Neural cell (in vitro differentiated cells): ENCODE data around the gene RGS3.

Experiments used
- CTCF ChIP-seq: fragments of 450-650 bp; IDR thresholded peaks from 2 replicates; pipeline ENCODE4 v1.5.1; 2014; ENCODE audit warnings: antibody characterized with exemption, mild to moderate bottlenecking, moderate library complexity; ENCODE audit not compliant: poor library complexity, severe bottlenecking
- TF ChIP-seq, protein P1 (sequence below): IDR thresholded peaks from 2 replicates; pipeline ENCODE4 v1.6.1; 2012; ENCODE audit warnings: borderline replicate concordance

DNA sequence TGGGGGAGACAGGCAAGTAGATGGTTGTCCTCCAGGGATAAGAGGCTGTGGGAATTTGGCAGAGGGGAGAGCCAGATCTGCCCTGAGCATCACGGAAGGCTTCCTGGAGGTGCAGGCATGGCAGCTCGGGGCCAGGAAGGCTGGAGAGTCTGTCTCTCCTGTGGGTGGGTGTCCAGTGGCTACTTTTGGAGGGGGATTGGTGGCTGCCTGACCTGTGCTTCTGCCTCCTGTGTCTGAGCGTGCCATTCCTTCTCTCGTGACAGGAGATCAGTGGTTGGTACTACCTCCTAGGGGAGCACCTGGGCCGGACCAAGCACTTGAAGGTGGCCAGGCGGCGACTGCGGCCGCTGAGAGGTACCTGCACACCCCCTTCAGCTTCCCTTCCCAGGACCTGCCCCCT lies 33.5 kb downstream of the RGS3 start:
- no peak for TF ChIP-seq CTCF
- TF ChIP-seq, protein P1, sequence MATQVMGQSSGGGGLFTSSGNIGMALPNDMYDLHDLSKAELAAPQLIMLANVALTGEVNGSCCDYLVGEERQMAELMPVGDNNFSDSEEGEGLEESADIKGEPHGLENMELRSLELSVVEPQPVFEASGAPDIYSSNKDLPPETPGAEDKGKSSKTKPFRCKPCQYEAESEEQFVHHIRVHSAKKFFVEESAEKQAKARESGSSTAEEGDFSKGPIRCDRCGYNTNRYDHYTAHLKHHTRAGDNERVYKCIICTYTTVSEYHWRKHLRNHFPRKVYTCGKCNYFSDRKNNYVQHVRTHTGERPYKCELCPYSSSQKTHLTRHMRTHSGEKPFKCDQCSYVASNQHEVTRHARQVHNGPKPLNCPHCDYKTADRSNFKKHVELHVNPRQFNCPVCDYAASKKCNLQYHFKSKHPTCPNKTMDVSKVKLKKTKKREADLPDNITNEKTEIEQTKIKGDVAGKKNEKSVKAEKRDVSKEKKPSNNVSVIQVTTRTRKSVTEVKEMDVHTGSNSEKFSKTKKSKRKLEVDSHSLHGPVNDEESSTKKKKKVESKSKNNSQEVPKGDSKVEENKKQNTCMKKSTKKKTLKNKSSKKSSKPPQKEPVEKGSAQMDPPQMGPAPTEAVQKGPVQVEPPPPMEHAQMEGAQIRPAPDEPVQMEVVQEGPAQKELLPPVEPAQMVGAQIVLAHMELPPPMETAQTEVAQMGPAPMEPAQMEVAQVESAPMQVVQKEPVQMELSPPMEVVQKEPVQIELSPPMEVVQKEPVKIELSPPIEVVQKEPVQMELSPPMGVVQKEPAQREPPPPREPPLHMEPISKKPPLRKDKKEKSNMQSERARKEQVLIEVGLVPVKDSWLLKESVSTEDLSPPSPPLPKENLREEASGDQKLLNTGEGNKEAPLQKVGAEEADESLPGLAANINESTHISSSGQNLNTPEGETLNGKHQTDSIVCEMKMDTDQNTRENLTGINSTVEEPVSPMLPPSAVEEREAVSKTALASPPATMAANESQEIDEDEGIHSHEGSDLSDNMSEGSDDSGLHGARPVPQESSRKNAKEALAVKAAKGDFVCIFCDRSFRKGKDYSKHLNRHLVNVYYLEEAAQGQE = no peak
